GM19468 (cell line): ENCODE measurements around the gene CDH15.

ENCODE experiments used
- ATAC-seq: cut with Tn5 transposase; IDR thresholded peaks from one replicate; pipeline ENCODE4 v1.9.1; 2021; ENCODE audit warnings: mild to moderate bottlenecking, moderate library complexity, moderate number of reproducible peaks; ENCODE audit not compliant: unreplicated experiment; ENCODE audit errors: extremely low read depth

CDH15 gene

GRCh38 chr16:89171216-89172170 lies at the start of gene CDH15:
CDH15 (plus strand) TSS chr16:89171748; CDS start chr16:89171832, 84 bp downstream.
- ATAC-seq: no peak

- ATAC-seq: peak; percentile 46
Measured at GRCh38 chr16:89122322-89122851, 49.2 kb upstream of the CDH15 start.

- no peak for ATAC-seq
Measured at GRCh38 chr16:89123001-89123830, 48.3 kb upstream of the CDH15 start.

- no peak for ATAC-seq
Measured at GRCh38 chr16:89123831-89124100, 47.8 kb upstream of the CDH15 start.

- ATAC-seq: no peak
Measured at GRCh38 chr16:89129378-89129777, 42.2 kb upstream of the CDH15 start.

GRCh38 chr16:89130448-89130847 lies 41.1 kb upstream of the CDH15 start:
- no peak for ATAC-seq

- ATAC-seq: no peak
Measured at GRCh38 chr16:89131783-89132182, 39.8 kb upstream of the CDH15 start.

- no peak for ATAC-seq
Measured at GRCh38 chr16:89132194-89133005, 39.1 kb upstream of the CDH15 start.

GRCh38 chr16:89133457-89134127 lies 38.0 kb upstream of the CDH15 start:
- ATAC-seq: no peak

- ATAC-seq: no peak
Measured at GRCh38 chr16:89134269-89134668, 37.3 kb upstream of the CDH15 start.

- ATAC-seq: no peak
Measured at GRCh38 chr16:89135166-89135565, 36.4 kb upstream of the CDH15 start.

GRCh38 chr16:89135971-89136765 lies 35.4 kb upstream of the CDH15 start:
- no peak for ATAC-seq

- no peak for ATAC-seq
Measured at GRCh38 chr16:89136931-89137330, 34.6 kb upstream of the CDH15 start.

- ATAC-seq: no peak
Measured at GRCh38 chr16:89137666-89138512, 33.7 kb upstream of the CDH15 start.

GRCh38 chr16:89138513-89138795 lies 33.1 kb upstream of the CDH15 start:
- no peak for ATAC-seq

GRCh38 chr16:89138843-89139520 lies 32.6 kb upstream of the CDH15 start:
- no peak for ATAC-seq

- no peak for ATAC-seq
Measured at GRCh38 chr16:89139907-89140361, 31.6 kb upstream of the CDH15 start.

GRCh38 chr16:89140401-89140800 lies 31.1 kb upstream of the CDH15 start:
- ATAC-seq: no peak
